Heart right ventricle (tissue), 16 donors: ENCODE measurements around the gene HIVEP3. TPM values are rescaled to one million over a fixed set of nuclear protein-coding genes. Genes with fewer than 3 reads are reported as not detected.

Source experiments
- ATAC-seq, 8 donors: fragments of 200-7000 bp; cut with Tn5 transposase; one replicate each; pipeline ENCODE4 v1.9.1; 2020; ENCODE audit warnings: mild to moderate bottlenecking in 8 of 8, moderate library complexity in 8 of 8, moderate number of reproducible peaks in 1 of 8
- DNase-seq, 2 donors: peaks; one replicate each; pipeline ENCODE4 v3.0.0-alpha.2; 2020
- H3K27ac ChIP-seq, 10 donors: fragments of 200-600 bp; sonication (generic) in 2 of 10; one replicate each; pipeline versions ENCODE4 v1.5.0 to v1.8.0; 2020 to 2022; ENCODE audit warnings: mild to moderate bottlenecking in 3 of 10
- H3K27me3 ChIP-seq, 7 donors: fragments of 200-600 bp; one replicate each; pipeline ENCODE4 v1.8.0; 2021 to 2022; ENCODE audit warnings: mild to moderate bottlenecking in 2 of 7
- H3K36me3 ChIP-seq, 9 donors: fragments of 200-600 bp; sonication (generic) in 1 of 9; one replicate each; pipeline versions ENCODE4 v1.5.0 to v1.8.0; 2020 to 2022; ENCODE audit warnings: mild to moderate bottlenecking in 2 of 9
- H3K4me1 ChIP-seq, 9 donors: fragments of 200-600 bp; sonication (generic) in 1 of 9; one replicate each; pipeline versions ENCODE4 v1.5.0 to v1.8.0; 2020 to 2022; ENCODE audit warnings: mild to moderate bottlenecking in 4 of 9
- H3K4me3 ChIP-seq, 10 donors: fragments of 200-600 bp; sonication (generic) in 2 of 10; one replicate each; pipeline versions ENCODE4 v1.5.0 to v1.8.0; 2020 to 2022; ENCODE audit warnings: mild to moderate bottlenecking in 7 of 10, moderate library complexity in 2 of 10
- H3K9me3 ChIP-seq, 11 donors: fragments of 200-600 bp in 10 of 11; sonication (generic) in 2 of 11; one replicate each; pipeline versions ENCODE4 v1.5.0 to v1.8.0; 2013 to 2022; ENCODE audit warnings: mild to moderate bottlenecking in 2 of 11, control low read depth in 1 of 11, moderate library complexity in 1 of 11
- WGBS, 2 donors: extraction: QIAGEN DNeasy Blood & Tissue Kit; methylation state at CpG; one replicate each; pipeline ENCODE4 v1.1.7; 2013; ENCODE audit warnings: inconsistent platforms in 1 of 2; 5-methylcytosine and 5-hydroxymethylcytosine counted together
- intact Hi-C, 10 donors: fragments of 100-400 bp; cut with DNase I; formaldehyde crosslinking; loops; one replicate each; pipeline versions ENCODE4 v1.11.1 to v1.14.2; 2022
- polyA plus RNA-seq, 2 donors: library from polyadenylated mRNA; stranded (reverse); fragments of 200-250 nt; gene quantifications; one replicate each; pipeline ENCODE4 v1.2.3, GENCODE V29; 2013
- total RNA-seq, 10 donors: library from RNA; stranded (reverse); fragmentation: NEBNext Ultra II Directional in 3 of 10; extraction: Animal tissue kit (Norgen Biotek cat#: 25700) in 3 of 10; gene quantifications; one replicate each; pipeline versions ENCODE4 v1.2.1 to v1.2.4, GENCODE V29; 2021 to 2023
- TF ChIP-seq, protein P1 (sequence below), 9 donors: fragments of 200-600 bp; sonication (generic) in 2 of 9; IDR thresholded peaks; one replicate each; pipeline versions ENCODE4 v1.5.0 to v1.8.0; 2021 to 2022; ENCODE audit warnings: antibody characterized with exemption in 9 of 9, mild to moderate bottlenecking in 5 of 9, moderate library complexity in 1 of 9
- donor health status: Arrhythmogenic right ventricular cardiomyopathy.
- donor health status: ischemic (EF 13 %, LVEDD 7.1; RV severe dilation, severe dysfunction).
- donor health status: healthy with polysubstance abuse.
- donor health status: DM: no; HTN: yes; CAD: no.
- donor health status: DM: no; HTN: no; CAD: no.
- donor health status: ischemic (EF 25% LVEDD 6.9; RV normal size, moderate dysfunction).
- donor health status: ischemic (EF 25% LVEDD 5.7; RV mildly dilated, moderate dysfunction).
- donor health status: healthy.
- donor health status: DM: yes; HTN: yes; CAD: no.
- donor health status: Ischemic cardiomyopathy.
- donor health status: ischemic (EF 35%, LVEDD 5.7; RV mildly dilated, moderate dysfunction).
- donor health status: nonischemic (EF 11% LVEDD 7.7; RV severe dilation, severe dysfunction).
- donor health status: DM: yes; HTN: yes; CAD: no.
- donor health status: PGD.
- donor health status: ischemic (EF 29% LVEDD 5.4; RV normal size, mild dysfunction).
- donor health status: nonischemic (EF 23%, LVEDD 6.1; RV moderate dilation, normal function).

Gene HIVEP3
- total and polyA plus RNA-seq, 12 donors: 2.6 to 7.5 (median 5.2) TPM

GRCh38 chr1:41838266-41838665, 80.5 kb downstream of the HIVEP3 start:
- intact Hi-C loops: no loop called here
- no peak for ATAC-seq
- Histone ChIP-seq H3K4me3 (no peak overlapping the region), H3K27ac (no peak overlapping the region), H3K36me3 (no peaks in the 10 kb centered on the region), H3K4me1 (peaks cover 0 to 26% (median 11%) of the 10 kb centered on the region in 9 donors), H3K27me3 (no peaks in the 10 kb centered on the region), H3K9me3 (no peaks in the 10 kb centered on the region)
- WGBS, 2 donors: 92 to 94% methylated on average over 6 of the region's 6 CpGs
- no peak for DNase-seq
- TF ChIP-seq, protein P1, sequence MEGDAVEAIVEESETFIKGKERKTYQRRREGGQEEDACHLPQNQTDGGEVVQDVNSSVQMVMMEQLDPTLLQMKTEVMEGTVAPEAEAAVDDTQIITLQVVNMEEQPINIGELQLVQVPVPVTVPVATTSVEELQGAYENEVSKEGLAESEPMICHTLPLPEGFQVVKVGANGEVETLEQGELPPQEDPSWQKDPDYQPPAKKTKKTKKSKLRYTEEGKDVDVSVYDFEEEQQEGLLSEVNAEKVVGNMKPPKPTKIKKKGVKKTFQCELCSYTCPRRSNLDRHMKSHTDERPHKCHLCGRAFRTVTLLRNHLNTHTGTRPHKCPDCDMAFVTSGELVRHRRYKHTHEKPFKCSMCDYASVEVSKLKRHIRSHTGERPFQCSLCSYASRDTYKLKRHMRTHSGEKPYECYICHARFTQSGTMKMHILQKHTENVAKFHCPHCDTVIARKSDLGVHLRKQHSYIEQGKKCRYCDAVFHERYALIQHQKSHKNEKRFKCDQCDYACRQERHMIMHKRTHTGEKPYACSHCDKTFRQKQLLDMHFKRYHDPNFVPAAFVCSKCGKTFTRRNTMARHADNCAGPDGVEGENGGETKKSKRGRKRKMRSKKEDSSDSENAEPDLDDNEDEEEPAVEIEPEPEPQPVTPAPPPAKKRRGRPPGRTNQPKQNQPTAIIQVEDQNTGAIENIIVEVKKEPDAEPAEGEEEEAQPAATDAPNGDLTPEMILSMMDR (IDR thresholded peaks at IDR 0.05): no peak

GRCh38 chr1:41837691-41838090, 81.0 kb downstream of the HIVEP3 start:
- Histone ChIP-seq H3K4me3 (no peak overlapping the region), H3K36me3 (no peaks in the 10 kb centered on the region), H3K27ac (no peak overlapping the region), H3K4me1 (peaks cover 0 to 22% (median 11%) of the 10 kb centered on the region in 9 donors), H3K27me3 (no peaks in the 10 kb centered on the region), H3K9me3 (no peaks in the 10 kb centered on the region)
- DNase-seq: no peak
- no peak for ATAC-seq
- WGBS, 2 donors: 95 to 100% methylated on average over 1 of the region's 1 CpG
- TF ChIP-seq, protein P1 (IDR thresholded peaks at IDR 0.05): no peak
- intact Hi-C loops: no loop called here

- DNase-seq (no peak), ATAC-seq (no peak)
- intact Hi-C loops: no loop called here
- H3K27me3 ChIP-seq: no peaks in the 10 kb centered on the region
- WGBS, 2 donors: 96% methylated on average over 5 of the region's 5 CpGs
- H3K36me3 ChIP-seq: no peaks in the 10 kb centered on the region
- no peak overlapping the region for H3K27ac ChIP-seq
- no peaks in the 10 kb centered on the region for H3K9me3 ChIP-seq
- H3K4me1 ChIP-seq: peaks cover 0 to 4% (median 0%) of the 10 kb centered on the region in 9 donors
- TF ChIP-seq, protein P1 (IDR thresholded peaks at IDR 0.05): no peak
- H3K4me3 ChIP-seq: no peak overlapping the region
Measured at GRCh38 chr1:41835485-41835884, 83.2 kb downstream of the HIVEP3 start.

DNA sequence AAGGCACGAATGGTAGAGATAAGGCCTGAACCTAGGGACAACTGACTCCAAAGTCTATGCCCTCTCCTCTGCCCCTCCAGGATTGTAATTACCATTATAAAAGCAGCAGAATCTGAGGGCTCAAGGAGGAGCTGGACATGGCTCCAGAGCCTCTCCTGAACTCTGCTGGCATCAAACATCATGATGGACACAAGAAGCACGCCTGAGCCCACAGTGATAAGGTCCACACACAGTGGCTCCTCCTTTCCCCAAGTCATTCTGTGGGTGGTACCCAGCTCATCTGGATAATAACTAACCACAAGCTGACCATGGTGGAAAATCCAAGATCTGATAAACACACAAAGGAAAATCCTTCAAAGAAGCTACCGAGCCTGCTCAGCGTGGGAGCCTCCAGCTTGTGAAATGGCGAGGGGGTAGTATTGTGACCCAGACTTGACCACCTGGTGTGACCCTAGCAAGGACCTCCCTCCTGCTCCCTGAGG, 85.2 kb downstream of the HIVEP3 start:
- no peak for ATAC-seq
- H3K4me3 ChIP-seq: no peak overlapping the region
- no peaks in the 10 kb centered on the region for H3K36me3 ChIP-seq
- H3K27me3 ChIP-seq: no peaks in the 10 kb centered on the region
- TF ChIP-seq, protein P1 (IDR thresholded peaks at IDR 0.05): no peak
- no peaks in the 10 kb centered on the region for H3K9me3 ChIP-seq
- 89 to 92% methylated on average over 5 of the region's 5 CpGs for WGBS, 2 donors
- H3K4me1 ChIP-seq: peaks cover 0 to 7% (median 4%) of the 10 kb centered on the region in 9 donors
- intact Hi-C loops: no loop called here
- no peak overlapping the region for H3K27ac ChIP-seq
- DNase-seq: no peak
